Esophagus muscularis mucosa (tissue), 4 donors: ENCODE data around the gene NMRAL1. TPM values are rescaled to one million over a fixed set of nuclear protein-coding genes. Genes with fewer than 3 reads are reported as not detected.

Experiments
- DNase-seq: peaks from one replicate; pipeline ENCODE4 v3.0.0-alpha.2; 2017; ENCODE audit errors: extremely low spot score
- H3K27ac ChIP-seq, 4 donors: fragments of 200-600 bp; sonication (generic); replicated peaks in 1 of 4; 1 replicate in 3 of 4; 2 replicates in 1 of 4; pipeline ENCODE4 v1.5.1; 2016 to 2019; ENCODE audit warnings: mild to moderate bottlenecking in 1 of 4
- H3K27me3 ChIP-seq, 4 donors: fragments of 200-600 bp; sonication (generic); one replicate each; pipeline versions ENCODE4 v1.5.1 to v1.6.0; 2016 to 2019
- H3K36me3 ChIP-seq, 4 donors: fragments of 200-600 bp; sonication (generic); one replicate each; pipeline ENCODE4 v1.5.1; 2016 to 2019
- H3K4me1 ChIP-seq, 4 donors: fragments of 200-600 bp; sonication (generic); one replicate each; pipeline ENCODE4 v1.5.1; 2016 to 2019
- H3K4me3 ChIP-seq, 4 donors: fragments of 200-600 bp; sonication (generic); 1 replicate in 2 of 4; 2 replicates in 2 of 4; pipeline ENCODE4 v1.5.1; 2016 to 2019; ENCODE audit warnings: mild to moderate bottlenecking in 4 of 4, moderate library complexity in 1 of 4
- H3K9me3 ChIP-seq, 4 donors: fragments of 200-600 bp; sonication (generic); 1 replicate in 3 of 4; 2 replicates in 1 of 4; pipeline ENCODE4 v1.5.1; 2016 to 2019
- EP300 ChIP-seq: sonication (generic); formaldehyde crosslinking; IDR thresholded peaks from one replicate; pipeline ENCODE4 v1.6.1; 2017; ENCODE audit warnings: antibody characterized with exemption
- POLR2A ChIP-seq: fragments of 450-650 bp; IDR thresholded peaks from one replicate; pipeline ENCODE4 v1.6.1; 2017; ENCODE audit warnings: antibody characterized with exemption, moderate library complexity, mild to moderate bottlenecking, low read depth
- POLR2AphosphoS5 ChIP-seq, 2 donors: sonication (generic); formaldehyde crosslinking; IDR thresholded peaks; one replicate each; pipeline ENCODE4 v1.6.1; 2017; ENCODE audit warnings: antibody characterized with exemption in 2 of 2
- WGBS: methylation state at CpG from one replicate; pipeline ENCODE4 v1.1.5; 2018; 5-methylcytosine and 5-hydroxymethylcytosine counted together
- intact Hi-C: fragments of 100-400 bp; cut with DNase I; formaldehyde crosslinking; loops from one replicate; pipeline ENCODE4 v1.15.1; 2023
- total RNA-seq, 4 donors: library from RNA; depleted of rRNA; stranded (reverse); fragments of >200 nt; gene quantifications; one replicate each; pipeline versions ENCODE4 v1.1.0 to v1.2.1, GENCODE V29; 2016
- TF ChIP-seq, protein P1 (sequence below), 3 experiments: fragments of 200-600 bp in 2 of 3; fragments of 450-650 bp in 1 of 3; sonication (generic) in 2 of 3; IDR thresholded peaks; one replicate each; pipeline ENCODE4 v1.5.1; 2017 to 2019; ENCODE audit warnings: antibody characterized with exemption in 3 of 3, mild to moderate bottlenecking in 2 of 3, moderate library complexity in 1 of 3

The NMRAL1 gene
- total RNA-seq, 4 donors from 2014 or later = 29.1 to 50.0 (median 45.3) TPM

DNA sequence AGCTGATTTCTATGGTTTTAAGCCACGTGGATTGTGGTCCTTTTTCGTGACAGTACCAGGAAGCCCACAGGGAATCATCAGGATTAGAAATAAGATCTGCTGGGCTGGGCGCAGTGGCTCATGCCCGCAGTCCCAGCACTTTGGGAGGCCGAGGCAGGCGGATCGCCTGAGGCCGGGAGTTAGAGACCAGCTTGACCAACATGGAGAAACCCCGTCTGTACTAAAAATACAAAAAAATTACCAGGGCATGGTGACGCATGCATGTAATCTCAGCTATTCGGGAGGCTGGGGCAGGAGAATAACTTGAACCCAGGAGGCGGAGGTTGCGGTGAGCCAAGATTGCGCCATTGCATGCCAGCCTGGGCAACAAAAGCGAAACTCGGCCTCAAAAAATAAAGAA is 6.5 kb downstream of the NMRAL1 start:
- intact Hi-C loops = no loop called here
- Histone ChIP-seq H3K36me3 (peaks cover 18 to 73% (median 52%) of the 10 kb centered on the region in 4 donors), H3K27me3 (no peaks in the 10 kb centered on the region), H3K9me3 (no peaks in the 10 kb centered on the region), H3K4me3 (no peak overlapping the region), H3K27ac (no peak overlapping the region), H3K4me1 (peaks cover 0 to 4% (median 0%) of the 10 kb centered on the region in 4 donors)
- TF ChIP-seq POLR2A = no peak
- 92% methylated on average over 16 of the region's 16 CpGs for WGBS
- no peak for DNase-seq

DNA sequence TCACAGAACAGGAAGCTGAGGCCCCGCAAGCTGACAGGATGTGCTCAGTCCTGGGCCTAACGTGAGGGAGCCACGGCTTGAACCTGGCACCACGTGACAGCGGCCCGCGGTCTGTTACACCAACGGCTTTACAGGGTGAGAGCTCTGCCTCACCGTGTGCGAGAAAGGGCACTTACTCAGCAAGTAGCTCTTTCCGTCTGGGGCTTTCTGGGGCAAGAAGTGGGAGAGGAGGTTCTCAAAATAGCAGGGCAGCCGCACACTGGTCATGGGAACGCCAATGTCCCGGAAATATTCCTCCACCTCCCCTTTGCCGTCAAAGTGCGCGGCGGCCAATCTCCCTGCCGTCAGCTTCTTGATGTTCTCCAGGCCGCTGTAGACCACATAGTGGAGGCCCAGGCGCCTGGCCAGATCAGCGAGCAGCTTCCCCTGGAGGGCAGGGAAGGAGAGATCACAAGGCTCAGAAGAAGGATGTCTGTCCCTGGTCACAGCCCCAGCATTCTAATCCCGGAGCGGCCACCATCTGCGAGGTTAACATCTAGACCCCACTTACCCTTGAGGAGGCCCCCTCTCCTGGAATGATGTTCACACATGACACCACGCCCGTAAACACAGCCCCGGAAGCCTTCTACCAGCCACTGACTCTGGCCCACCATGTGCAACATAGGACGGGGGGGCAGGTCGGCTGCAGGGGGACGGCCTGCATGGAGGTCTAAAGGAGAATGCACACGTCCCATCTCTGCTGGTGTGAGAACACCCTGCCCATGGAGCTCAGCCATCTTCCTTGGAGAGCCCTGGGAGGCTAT is 8.2 kb downstream of the NMRAL1 start:
- H3K27me3 ChIP-seq = no peaks in the 10 kb centered on the region
- WGBS = 89% methylated on average over 20 of the region's 32 CpGs
- intact Hi-C loops = no loop called here
- peaks cover 0 to 4% (median 0%) of the 10 kb centered on the region in 4 donors for H3K4me1 ChIP-seq
- no peak overlapping the region for H3K4me3 ChIP-seq
- peaks cover 18 to 90% (median 63%) of the 10 kb centered on the region in 4 donors for H3K36me3 ChIP-seq
- no peak for DNase-seq
- H3K27ac ChIP-seq = no peak overlapping the region
- no peaks in the 10 kb centered on the region for H3K9me3 ChIP-seq
- TF ChIP-seq EP300 (no peak), POLR2A (no peak), POLR2AphosphoS5 (IDR thresholded peaks at IDR 0.05) (no peak)
- TF ChIP-seq, protein P1, sequence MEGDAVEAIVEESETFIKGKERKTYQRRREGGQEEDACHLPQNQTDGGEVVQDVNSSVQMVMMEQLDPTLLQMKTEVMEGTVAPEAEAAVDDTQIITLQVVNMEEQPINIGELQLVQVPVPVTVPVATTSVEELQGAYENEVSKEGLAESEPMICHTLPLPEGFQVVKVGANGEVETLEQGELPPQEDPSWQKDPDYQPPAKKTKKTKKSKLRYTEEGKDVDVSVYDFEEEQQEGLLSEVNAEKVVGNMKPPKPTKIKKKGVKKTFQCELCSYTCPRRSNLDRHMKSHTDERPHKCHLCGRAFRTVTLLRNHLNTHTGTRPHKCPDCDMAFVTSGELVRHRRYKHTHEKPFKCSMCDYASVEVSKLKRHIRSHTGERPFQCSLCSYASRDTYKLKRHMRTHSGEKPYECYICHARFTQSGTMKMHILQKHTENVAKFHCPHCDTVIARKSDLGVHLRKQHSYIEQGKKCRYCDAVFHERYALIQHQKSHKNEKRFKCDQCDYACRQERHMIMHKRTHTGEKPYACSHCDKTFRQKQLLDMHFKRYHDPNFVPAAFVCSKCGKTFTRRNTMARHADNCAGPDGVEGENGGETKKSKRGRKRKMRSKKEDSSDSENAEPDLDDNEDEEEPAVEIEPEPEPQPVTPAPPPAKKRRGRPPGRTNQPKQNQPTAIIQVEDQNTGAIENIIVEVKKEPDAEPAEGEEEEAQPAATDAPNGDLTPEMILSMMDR (IDR thresholded peaks at IDR 0.05) = no peak

- Histone ChIP-seq H3K4me3 (no peak overlapping the region), H3K9me3 (no peaks in the 10 kb centered on the region), H3K4me1 (peaks cover 0 to 4% (median 0%) of the 10 kb centered on the region in 4 donors), H3K36me3 (peaks cover 12 to 92% (median 66%) of the 10 kb centered on the region in 4 donors), H3K27ac (no peak overlapping the region), H3K27me3 (no peaks in the 10 kb centered on the region)
- TF ChIP-seq, protein P1 (IDR thresholded peaks at IDR 0.05) = no peak
- no peak for TF ChIP-seq POLR2AphosphoS5 (IDR thresholded peaks at IDR 0.05)
- no peak for TF ChIP-seq POLR2A
- no peak for TF ChIP-seq EP300
- intact Hi-C loops = no loop called here
- WGBS = 82% methylated on average over 13 of the region's 22 CpGs
- DNase-seq = no peak
Measured at GRCh38 chr16:4463522-4464163, 10.8 kb downstream of the NMRAL1 start.

DNA sequence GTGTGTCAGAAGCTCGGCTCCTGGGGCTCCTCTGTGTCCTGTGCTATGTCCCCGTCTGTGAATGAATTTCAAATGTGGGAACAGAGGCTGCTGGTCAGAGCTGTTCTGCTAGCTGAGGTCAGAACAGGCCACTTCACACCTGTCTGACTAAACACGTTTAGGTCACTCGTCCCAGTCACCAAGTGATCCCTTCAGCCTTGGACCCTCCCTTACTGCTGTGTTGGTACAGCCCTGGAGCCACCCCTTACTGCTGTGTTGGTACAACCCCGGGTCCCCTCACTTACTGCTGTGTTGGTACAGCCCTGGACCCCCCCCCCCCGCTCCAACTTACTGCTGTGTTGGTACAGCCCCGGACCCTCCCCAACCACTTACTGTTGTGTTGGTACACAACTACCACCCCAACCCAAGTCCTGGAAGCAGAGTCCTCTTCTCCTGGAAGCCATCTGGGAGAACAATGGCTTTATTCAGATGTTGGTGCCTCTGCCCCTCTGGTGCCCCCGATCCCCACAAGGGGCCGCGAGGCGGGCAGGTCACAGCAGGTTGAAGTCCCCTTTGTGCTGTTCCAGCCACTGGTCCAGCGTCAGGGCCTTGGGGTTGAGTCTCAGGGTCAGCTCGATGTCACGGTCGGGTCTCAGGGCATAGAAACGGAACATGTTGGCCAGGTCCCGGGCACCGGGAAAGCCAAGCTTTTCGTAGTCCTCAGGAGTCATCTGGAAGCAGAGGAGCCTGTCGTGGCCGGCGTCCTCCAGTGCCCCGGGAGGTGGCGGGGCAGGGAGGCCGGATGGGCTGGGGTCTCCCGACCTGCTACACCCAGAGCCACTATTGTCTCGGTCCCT is 13.0 kb downstream of the NMRAL1 start:
- TF ChIP-seq EP300 = no peak
- TF ChIP-seq, protein P1 (IDR thresholded peaks at IDR 0.05) = no peak
- no peak for TF ChIP-seq POLR2A
- TF ChIP-seq POLR2AphosphoS5 (IDR thresholded peaks at IDR 0.05) = no peak
- Histone ChIP-seq H3K27me3 (no peaks in the 10 kb centered on the region), H3K9me3 (no peaks in the 10 kb centered on the region), H3K27ac (no peak overlapping the region), H3K4me3 (no peak overlapping the region), H3K36me3 (peaks cover 13 to 93% (median 67%) of the 10 kb centered on the region in 4 donors), H3K4me1 (peaks cover 0 to 4% (median 0%) of the 10 kb centered on the region in 4 donors)
- WGBS = 80% methylated on average over 10 of the region's 27 CpGs
- intact Hi-C loops = no loop called here
- no peak for DNase-seq

DNA sequence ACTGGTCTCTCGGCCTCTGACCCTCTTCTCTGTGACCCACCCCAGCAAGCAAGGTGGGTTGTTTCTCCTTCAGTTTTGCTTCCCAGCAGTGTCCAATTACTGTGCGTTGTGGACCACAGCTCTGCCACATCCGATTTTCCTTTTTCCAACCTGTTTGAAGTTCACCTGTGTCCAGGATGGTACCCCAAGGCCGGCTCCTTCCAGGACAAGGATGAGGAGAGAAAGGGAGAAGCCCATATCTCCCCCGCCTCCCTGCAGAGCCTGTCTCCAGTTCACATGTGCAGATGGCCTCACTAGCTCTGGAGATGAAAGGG is 13.5 kb downstream of the NMRAL1 start:
- Histone ChIP-seq H3K9me3 (no peaks in the 10 kb centered on the region), H3K36me3 (peaks cover 15 to 93% (median 67%) of the 10 kb centered on the region in 4 donors), H3K27ac (no peak overlapping the region), H3K4me1 (peaks cover 0 to 4% (median 0%) of the 10 kb centered on the region in 4 donors), H3K27me3 (no peaks in the 10 kb centered on the region), H3K4me3 (no peak overlapping the region)
- WGBS = 84% methylated on average over 5 of the region's 5 CpGs
- TF ChIP-seq EP300 = no peak
- no peak for TF ChIP-seq POLR2AphosphoS5 (IDR thresholded peaks at IDR 0.05)
- no peak for TF ChIP-seq POLR2A
- TF ChIP-seq, protein P1 (IDR thresholded peaks at IDR 0.05) = no peak
- intact Hi-C loops = no loop called here
- no peak for DNase-seq
